HCT116 (cell line): ENCODE results near the gene SEMA3E.

Source experiments
- CEBPB ChIP-seq: IDR thresholded peaks from 2 replicates; pipeline ENCODE4 v1.6.1; 2012; ENCODE audit warnings: low read depth
- EGR1 ChIP-seq: IDR thresholded peaks from 2 replicates; pipeline ENCODE4 v1.6.1; 2012; ENCODE audit warnings: low read depth
- EZH2 ChIP-seq: fragments of 200-600 bp; sonication (generic); IDR thresholded peaks from 2 replicates; pipeline ENCODE4 v1.6.1; 2017; ENCODE audit warnings: antibody characterized with exemption, mixed run types
- EZH2phosphoT487 ChIP-seq: fragments of 200-600 bp; IDR thresholded peaks from 2 replicates; pipeline ENCODE4 v1.6.1; 2018; ENCODE audit warnings: antibody characterized with exemption, borderline replicate concordance
- POLR2A ChIP-seq: IDR thresholded peaks from 2 replicates; pipeline ENCODE4 v1.7.0; 2011; ENCODE audit warnings: borderline replicate concordance; ENCODE audit not compliant: insufficient read depth, insufficient read length; ENCODE audit errors: extremely low read depth
- POLR2AphosphoS5 ChIP-seq: IDR thresholded peaks from 2 replicates; pipeline ENCODE4 v1.6.1; 2011; ENCODE audit warnings: mild to moderate bottlenecking, low read depth, low read length, moderate library complexity
- SIN3A ChIP-seq: IDR thresholded peaks from 2 replicates; pipeline ENCODE4 v1.6.1; 2012; ENCODE audit warnings: low read depth
- TCF7L2 ChIP-seq: IDR thresholded peaks from 2 replicates; pipeline ENCODE4 v1.7.0; 2011; ENCODE audit warnings: borderline replicate concordance, inconsistent platforms; ENCODE audit not compliant: insufficient read depth, insufficient read length; ENCODE audit errors: extremely low read depth
- YY1 ChIP-seq: IDR thresholded peaks from 2 replicates; pipeline ENCODE4 v1.6.1; 2011; ENCODE audit warnings: low read length, low read depth, moderate library complexity, mild to moderate bottlenecking; ENCODE audit not compliant: insufficient replicate concordance; ENCODE audit errors: extremely low read depth
- ZFX ChIP-seq: fragments of 450-650 bp; IDR thresholded peaks from 2 replicates; pipeline ENCODE4 v1.6.1; 2017
- ZNF274 ChIP-seq: fragments of 200-500 bp; sonication (Bioruptor generic); IDR thresholded peaks from 2 replicates; pipeline ENCODE4 v1.6.1; 2014; ENCODE audit warnings: mild to moderate bottlenecking, low read depth, low read length, inconsistent platforms
- TF ChIP-seq, protein P1 (sequence below), 3 experiments: fragments of 200-600 bp in 1 of 3; sonication (generic) in 1 of 3; IDR thresholded peaks in 2 of 3; conservative IDR thresholded peaks in 1 of 3; 2 replicates each; pipeline ENCODE4 v1.5.1; 2012 to 2017; ENCODE audit warnings: low read depth in 2 of 3, low read length in 2 of 3, antibody characterized with exemption in 1 of 3, borderline replicate concordance in 1 of 3, control low read depth in 1 of 3, mild to moderate bottlenecking in 1 of 3, mixed read lengths in 1 of 3, mixed run types in 1 of 3, moderate library complexity in 1 of 3; ENCODE audit not compliant: insufficient read depth in 1 of 3

DNA sequence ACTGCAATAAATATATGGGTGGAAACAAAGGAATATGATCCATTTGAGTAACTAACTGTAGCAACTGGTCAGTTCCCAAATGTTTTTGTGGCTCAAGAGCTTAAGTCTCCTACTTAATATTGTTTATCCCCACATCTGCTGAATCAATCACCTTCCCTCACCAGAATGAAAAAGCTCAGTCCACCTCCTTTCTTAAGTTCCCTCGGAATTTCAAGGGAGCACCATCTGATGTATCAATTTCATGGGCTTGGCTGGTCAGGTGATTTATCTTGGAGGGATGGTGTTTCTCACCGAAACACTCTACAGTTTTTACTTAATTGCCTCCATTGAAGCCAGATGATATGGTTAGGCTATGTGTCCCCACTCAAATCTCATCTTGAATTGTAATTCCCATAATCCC, 176.6 kb downstream of the SEMA3E start:
- TF ChIP-seq, protein P1, sequence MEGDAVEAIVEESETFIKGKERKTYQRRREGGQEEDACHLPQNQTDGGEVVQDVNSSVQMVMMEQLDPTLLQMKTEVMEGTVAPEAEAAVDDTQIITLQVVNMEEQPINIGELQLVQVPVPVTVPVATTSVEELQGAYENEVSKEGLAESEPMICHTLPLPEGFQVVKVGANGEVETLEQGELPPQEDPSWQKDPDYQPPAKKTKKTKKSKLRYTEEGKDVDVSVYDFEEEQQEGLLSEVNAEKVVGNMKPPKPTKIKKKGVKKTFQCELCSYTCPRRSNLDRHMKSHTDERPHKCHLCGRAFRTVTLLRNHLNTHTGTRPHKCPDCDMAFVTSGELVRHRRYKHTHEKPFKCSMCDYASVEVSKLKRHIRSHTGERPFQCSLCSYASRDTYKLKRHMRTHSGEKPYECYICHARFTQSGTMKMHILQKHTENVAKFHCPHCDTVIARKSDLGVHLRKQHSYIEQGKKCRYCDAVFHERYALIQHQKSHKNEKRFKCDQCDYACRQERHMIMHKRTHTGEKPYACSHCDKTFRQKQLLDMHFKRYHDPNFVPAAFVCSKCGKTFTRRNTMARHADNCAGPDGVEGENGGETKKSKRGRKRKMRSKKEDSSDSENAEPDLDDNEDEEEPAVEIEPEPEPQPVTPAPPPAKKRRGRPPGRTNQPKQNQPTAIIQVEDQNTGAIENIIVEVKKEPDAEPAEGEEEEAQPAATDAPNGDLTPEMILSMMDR (IDR thresholded peaks at IDR 0.05 in 2 of 3, conservative IDR thresholded peaks at IDR 0.05 in 1 of 3; ENCODE audit: borderline replicate concordance in 1 of 3, insufficient read depth in 1 of 3, low read depth in 2 of 3, low read length in 2 of 3), result no peak
- TF ChIP-seq POLR2AphosphoS5 (no peak), EZH2 (no peak), YY1 (no peak), CEBPB (no peak), TCF7L2 (no peak), SIN3A (no peak), EZH2phosphoT487 (no peak), ZFX (no peak), POLR2A (no peak), EGR1 (no peak), ZNF274 (no peak)
